GM21381 (cell line): Measurements from ENCODE around the gene NSMCE3.

Experiments used
- ATAC-seq: cut with Tn5 transposase; IDR thresholded peaks from one replicate; pipeline ENCODE4 v1.9.1; 2021; ENCODE audit warnings: mild to moderate bottlenecking, moderate library complexity; ENCODE audit not compliant: unreplicated experiment

Gene NSMCE3

GRCh38 chr15:29269485-29270168, at the start of gene NSMCE3:
TSS of gene NSMCE3 (minus strand) at chr15:29269822. CDS start at chr15:29269705, 117 bp downstream.
- peak; percentile 89 for ATAC-seq

GRCh38 chr15:29316422-29316821, 46.8 kb upstream of the NSMCE3 start:
- ATAC-seq, result no peak

GRCh38 chr15:29312387-29312786, 42.8 kb upstream of the NSMCE3 start:
- no peak for ATAC-seq

- no peak for ATAC-seq
Observed at GRCh38 chr15:29311696-29312095, 42.1 kb upstream of the NSMCE3 start.

GRCh38 chr15:29309139-29309538, 39.5 kb upstream of the NSMCE3 start:
- ATAC-seq, result no peak

- ATAC-seq, result no peak
Observed at GRCh38 chr15:29308299-29308698, 38.7 kb upstream of the NSMCE3 start.

- no peak for ATAC-seq
Observed at GRCh38 chr15:29305556-29305955, 35.9 kb upstream of the NSMCE3 start.

- ATAC-seq, result no peak
Observed at GRCh38 chr15:29302871-29303270, 33.2 kb upstream of the NSMCE3 start.

- ATAC-seq, result no peak
Observed at GRCh38 chr15:29299784-29300183, 30.2 kb upstream of the NSMCE3 start.

GRCh38 chr15:29299331-29299730, 29.7 kb upstream of the NSMCE3 start:
- no peak for ATAC-seq

GRCh38 chr15:29294732-29295325, 25.2 kb upstream of the NSMCE3 start:
- no peak for ATAC-seq

- ATAC-seq, result no peak
Observed at GRCh38 chr15:29291067-29291845, 21.6 kb upstream of the NSMCE3 start.

- ATAC-seq, result no peak
Observed at GRCh38 chr15:29289173-29289572, 19.6 kb upstream of the NSMCE3 start.

GRCh38 chr15:29285386-29285785, 15.8 kb upstream of the NSMCE3 start:
- no peak for ATAC-seq

- ATAC-seq, result no peak
Observed at GRCh38 chr15:29283381-29283780, 13.8 kb upstream of the NSMCE3 start.

GRCh38 chr15:29280514-29280913, 10.9 kb upstream of the NSMCE3 start:
- no peak for ATAC-seq

GRCh38 chr15:29278436-29279105, 8.9 kb upstream of the NSMCE3 start:
- ATAC-seq, result no peak

GRCh38 chr15:29276366-29276765, 6.7 kb upstream of the NSMCE3 start:
- no peak for ATAC-seq

GRCh38 chr15:29275855-29276254, 6.2 kb upstream of the NSMCE3 start:
- no peak for ATAC-seq

- no peak for ATAC-seq
Observed at GRCh38 chr15:29274946-29275345, 5.3 kb upstream of the NSMCE3 start.

GRCh38 chr15:29272219-29272618, 2.6 kb upstream of the NSMCE3 start:
- ATAC-seq, result no peak
